ENCODE results near the gene YJU2. TPM values are rescaled to one million over a fixed set of nuclear protein-coding genes. Genes with fewer than 3 reads are reported as not detected.
A peak's percentile ranks its signal among the peaks of the same experiment; 100 is the strongest.

The YJU2 gene
- total and polyA plus RNA-seq, 4 donors: 6.5 to 12.7 (median 10.3) TPM

GRCh38 chr19:4234142-4234861 is 12.6 kb upstream of the YJU2 start:
- Histone ChIP-seq H3K36me3 (ENCODE audit: control insufficient read depth in 4 of 4, insufficient read depth in 3 of 4, low read depth in 1 of 4, low read length in 3 of 4) (no peaks in the 10 kb centered on the region), H3K9me3 (ENCODE audit: control insufficient read depth in 4 of 4, low read length in 3 of 4) (no peaks in the 10 kb centered on the region), H3K4me1 (ENCODE audit: control insufficient read depth in 4 of 4, insufficient read depth in 4 of 4, low read length in 3 of 4) (peaks cover 0 to under 1% (median 0%) of the 10 kb centered on the region in 4 donors), H3K27ac (ENCODE audit: low read depth in 1 of 2, low read length in 2 of 2) (no peak overlapping the region), H3K27me3 (ENCODE audit: control insufficient read depth in 4 of 4, insufficient read depth in 4 of 4, low read length in 3 of 4) (no peaks in the 10 kb centered on the region), H3K9ac (ENCODE audit: low read depth in 1 of 2, low read length in 2 of 2) (peak overlapping the region in 1 of 2 donors; percentile 16), H3K4me3 (ENCODE audit: low read depth in 1 of 3, low read length in 3 of 3) (no peak overlapping the region)
- no peak for DNase-seq (ENCODE audit: low spot score)
- no peak for TF ChIP-seq YY1 (IDR thresholded peaks at IDR 0.05)
- TF ChIP-seq EGR1 (IDR thresholded peaks at IDR 0.05; ENCODE audit: low read depth in 2 of 2): no peak
- no peak for TF ChIP-seq RAD21 (IDR thresholded peaks at IDR 0.05)
- TF ChIP-seq HNF4A (conservative IDR thresholded peaks at IDR 0.05): no peak
- no peak for TF ChIP-seq FOXA2 (IDR thresholded peaks at IDR 0.05)
- TF ChIP-seq MAX (IDR thresholded peaks at IDR 0.05): no peak
- no peak for TF ChIP-seq GABPA (IDR thresholded peaks at IDR 0.05 in 1 of 2, conservative IDR thresholded peaks at IDR 0.05 in 1 of 2)
- TF ChIP-seq JUND (IDR thresholded peaks at IDR 0.05): no peak
- TF ChIP-seq, protein P1, sequence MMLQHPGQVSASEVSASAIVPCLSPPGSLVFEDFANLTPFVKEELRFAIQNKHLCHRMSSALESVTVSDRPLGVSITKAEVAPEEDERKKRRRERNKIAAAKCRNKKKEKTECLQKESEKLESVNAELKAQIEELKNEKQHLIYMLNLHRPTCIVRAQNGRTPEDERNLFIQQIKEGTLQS (IDR thresholded peaks at IDR 0.05): no peak
- TF ChIP-seq SP1 (IDR thresholded peaks at IDR 0.05): no peak
- no peak for TF ChIP-seq RXRA (IDR thresholded peaks at IDR 0.05)
- TF ChIP-seq REST (IDR thresholded peaks at IDR 0.05): no peak
- TF ChIP-seq, protein P2, sequence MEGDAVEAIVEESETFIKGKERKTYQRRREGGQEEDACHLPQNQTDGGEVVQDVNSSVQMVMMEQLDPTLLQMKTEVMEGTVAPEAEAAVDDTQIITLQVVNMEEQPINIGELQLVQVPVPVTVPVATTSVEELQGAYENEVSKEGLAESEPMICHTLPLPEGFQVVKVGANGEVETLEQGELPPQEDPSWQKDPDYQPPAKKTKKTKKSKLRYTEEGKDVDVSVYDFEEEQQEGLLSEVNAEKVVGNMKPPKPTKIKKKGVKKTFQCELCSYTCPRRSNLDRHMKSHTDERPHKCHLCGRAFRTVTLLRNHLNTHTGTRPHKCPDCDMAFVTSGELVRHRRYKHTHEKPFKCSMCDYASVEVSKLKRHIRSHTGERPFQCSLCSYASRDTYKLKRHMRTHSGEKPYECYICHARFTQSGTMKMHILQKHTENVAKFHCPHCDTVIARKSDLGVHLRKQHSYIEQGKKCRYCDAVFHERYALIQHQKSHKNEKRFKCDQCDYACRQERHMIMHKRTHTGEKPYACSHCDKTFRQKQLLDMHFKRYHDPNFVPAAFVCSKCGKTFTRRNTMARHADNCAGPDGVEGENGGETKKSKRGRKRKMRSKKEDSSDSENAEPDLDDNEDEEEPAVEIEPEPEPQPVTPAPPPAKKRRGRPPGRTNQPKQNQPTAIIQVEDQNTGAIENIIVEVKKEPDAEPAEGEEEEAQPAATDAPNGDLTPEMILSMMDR (IDR thresholded peaks at IDR 0.05; ENCODE audit: low read depth, low read length, missing input control): no peak
- TF ChIP-seq HNF4G (IDR thresholded peaks at IDR 0.05): no peak
- TF ChIP-seq TAF1 (conservative IDR thresholded peaks at IDR 0.05): no peak
- no peak for TF ChIP-seq FOXA1 (IDR thresholded peaks at IDR 0.05)
- TF ChIP-seq NR2F2 (IDR thresholded peaks at IDR 0.05): no peak
- 67% methylated on average over 21 of the region's 21 CpGs for WGBS

- no peaks in the 10 kb centered on the region for H3K27me3 ChIP-seq (ENCODE audit: control insufficient read depth in 4 of 4, insufficient read depth in 4 of 4, low read length in 3 of 4)
- H3K9me3 ChIP-seq (ENCODE audit: control insufficient read depth in 4 of 4, low read length in 3 of 4): no peaks in the 10 kb centered on the region
- 84% methylated on average over 13 of the region's 13 CpGs for WGBS
- no peak for DNase-seq (ENCODE audit: low spot score)
- no peak overlapping the region for H3K9ac ChIP-seq (ENCODE audit: low read depth in 1 of 2, low read length in 2 of 2)
- H3K27ac ChIP-seq (ENCODE audit: low read depth in 1 of 2, low read length in 2 of 2): no peak overlapping the region
- H3K36me3 ChIP-seq (ENCODE audit: control insufficient read depth in 4 of 4, insufficient read depth in 3 of 4, low read depth in 1 of 4, low read length in 3 of 4): no peaks in the 10 kb centered on the region
- H3K4me3 ChIP-seq (ENCODE audit: low read depth in 1 of 3, low read length in 3 of 3): no peak overlapping the region
- no peaks in the 10 kb centered on the region for H3K4me1 ChIP-seq (ENCODE audit: control insufficient read depth in 4 of 4, insufficient read depth in 4 of 4, low read length in 3 of 4)
- TF ChIP-seq JUND (IDR thresholded peaks at IDR 0.05): no peak
- TF ChIP-seq GABPA (IDR thresholded peaks at IDR 0.05 in 1 of 2, conservative IDR thresholded peaks at IDR 0.05 in 1 of 2): no peak
- TF ChIP-seq MAX (IDR thresholded peaks at IDR 0.05): no peak
- no peak for TF ChIP-seq SP1 (IDR thresholded peaks at IDR 0.05)
- no peak for TF ChIP-seq RAD21 (IDR thresholded peaks at IDR 0.05)
- TF ChIP-seq, protein P3, sequence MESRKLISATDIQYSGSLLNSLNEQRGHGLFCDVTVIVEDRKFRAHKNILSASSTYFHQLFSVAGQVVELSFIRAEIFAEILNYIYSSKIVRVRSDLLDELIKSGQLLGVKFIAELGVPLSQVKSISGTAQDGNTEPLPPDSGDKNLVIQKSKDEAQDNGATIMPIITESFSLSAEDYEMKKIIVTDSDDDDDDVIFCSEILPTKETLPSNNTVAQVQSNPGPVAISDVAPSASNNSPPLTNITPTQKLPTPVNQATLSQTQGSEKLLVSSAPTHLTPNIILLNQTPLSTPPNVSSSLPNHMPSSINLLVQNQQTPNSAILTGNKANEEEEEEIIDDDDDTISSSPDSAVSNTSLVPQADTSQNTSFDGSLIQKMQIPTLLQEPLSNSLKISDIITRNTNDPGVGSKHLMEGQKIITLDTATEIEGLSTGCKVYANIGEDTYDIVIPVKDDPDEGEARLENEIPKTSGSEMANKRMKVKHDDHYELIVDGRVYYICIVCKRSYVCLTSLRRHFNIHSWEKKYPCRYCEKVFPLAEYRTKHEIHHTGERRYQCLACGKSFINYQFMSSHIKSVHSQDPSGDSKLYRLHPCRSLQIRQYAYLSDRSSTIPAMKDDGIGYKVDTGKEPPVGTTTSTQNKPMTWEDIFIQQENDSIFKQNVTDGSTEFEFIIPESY (IDR thresholded peaks at IDR 0.05): no peak
- no peak for TF ChIP-seq REST (IDR thresholded peaks at IDR 0.05)
- TF ChIP-seq YY1 (IDR thresholded peaks at IDR 0.05): no peak
- TF ChIP-seq TAF1 (conservative IDR thresholded peaks at IDR 0.05): no peak
- no peak for TF ChIP-seq EGR1 (IDR thresholded peaks at IDR 0.05; ENCODE audit: low read depth in 2 of 2)
- TF ChIP-seq HNF4A (conservative IDR thresholded peaks at IDR 0.05): no peak
- TF ChIP-seq, protein P1 (IDR thresholded peaks at IDR 0.05): no peak
- no peak for TF ChIP-seq FOXA2 (IDR thresholded peaks at IDR 0.05)
Observed at GRCh38 chr19:4234862-4235201, 12.0 kb upstream of the YJU2 start.

Measured in liver (tissue), 9 donors.